A549 (cell line): ENCODE measurements around the gene DNAAF3. TPM values are rescaled to one million over a fixed set of nuclear protein-coding genes. Genes with fewer than 3 reads are reported as not detected.

Source experiments
- ATAC-seq, 2 experiments: fragments of 200-7000 bp in 1 of 2; fragments of >200 bp in 1 of 2; cut with Nextera tagmentation in 1 of 2; cut with Tn5 transposase in 1 of 2; 3 replicates each; pipeline versions ENCODE4 v1.8.0 to v1.9.1; 2018 to 2020; ENCODE audit warnings: mild to moderate bottlenecking in 1 of 2, moderate library complexity in 1 of 2
- CTCF ChIA-PET: fragments of 300-600 bp; sonication (Branson Sonifier 250); formaldehyde crosslinking; extraction: SDS; loops from one replicate; lab custom pipeline; 2021; ENCODE audit warnings: antibody characterized with exemption, inconsistent platforms; lab: Yijun Ruan, JAX
- POLR2A ChIA-PET: fragments of 350-600 bp; formaldehyde crosslinking; extraction: SDS; loops from one replicate; lab custom pipeline; 2021; ENCODE audit warnings: antibody characterized with exemption, inconsistent platforms; lab: Yijun Ruan, JAX
- DNase-seq, 2 experiments: peaks; one replicate each; pipeline versions ENCODE4 v3.0.0 to v3.0.0-alpha.2; 2011 to 2016; ENCODE audit warnings: low read depth in 1 of 2, low spot score in 1 of 2
- FAIRE-seq: peaks from 2 replicates; lab custom pipeline; 2011; peaks lifted over from hg19 to GRCh38; lab: Jason Lieb, UNC
- H3K27ac ChIP-seq, 2 experiments: fragments of >200 bp; sonication (Bioruptor Twin); formaldehyde crosslinking; 3 replicates each; pipeline ENCODE4 v1.5.1; 2016 to 2017
- H3K4me1 ChIP-seq: fragments of >200 bp; sonication (Bioruptor Twin); formaldehyde crosslinking; 3 replicates; pipeline ENCODE4 v1.6.1; 2016
- H3K4me2 ChIP-seq: fragments of >200 bp; sonication (Bioruptor Twin); formaldehyde crosslinking; 3 replicates; pipeline ENCODE4 v1.6.1; 2016
- H3K4me3 ChIP-seq: fragments of >200 bp; sonication (Bioruptor Twin); formaldehyde crosslinking; 3 replicates; pipeline ENCODE4 v1.5.1; 2016
- H3K9me3 ChIP-seq: fragments of >200 bp; sonication (Bioruptor Twin); formaldehyde crosslinking; 3 replicates; pipeline ENCODE4 v1.6.1; 2016
- BCL3 ChIP-seq: fragments of >200 bp; sonication (Bioruptor Twin); formaldehyde crosslinking; IDR thresholded peaks from 3 replicates; pipeline ENCODE4 v1.6.1; 2016
- CBX2 ChIP-seq: fragments of 200-600 bp; sonication (generic); IDR thresholded peaks from 2 replicates; pipeline ENCODE4 v1.6.1; 2016; ENCODE audit warnings: low read depth, mild to moderate bottlenecking, borderline replicate concordance
- CBX8 ChIP-seq: fragments of 200-600 bp; sonication (generic); IDR thresholded peaks from 2 replicates; pipeline ENCODE4 v1.6.1; 2016
- CEBPB ChIP-seq, 2 experiments: fragments of >200 bp in 1 of 2; sonication (Bioruptor Twin) in 1 of 2; formaldehyde crosslinking in 1 of 2; IDR thresholded peaks; 2 replicates each; pipeline ENCODE4 v1.6.1; 2012 to 2016
- CHD2 ChIP-seq: fragments of 150-350 bp; IDR thresholded peaks from 2 replicates; pipeline ENCODE4 v1.6.1; 2014; ENCODE audit warnings: low read length; ENCODE audit not compliant: partially characterized antibody
- CTCF ChIP-seq: fragments of >200 bp; sonication (Bioruptor Twin); formaldehyde crosslinking; IDR thresholded peaks from 3 replicates; pipeline ENCODE4 v1.5.1; 2016
- EP300 ChIP-seq, 2 experiments: fragments of >200 bp; sonication (Bioruptor Twin); formaldehyde crosslinking; IDR thresholded peaks; 2 replicates in 1 of 2; 3 replicates in 1 of 2; pipeline ENCODE4 v1.6.1; 2016 to 2017
- ESRRA ChIP-seq: fragments of 150-350 bp; IDR thresholded peaks from 2 replicates; pipeline ENCODE4 v1.6.1; 2014; ENCODE audit warnings: mild to moderate bottlenecking, low read length, borderline replicate concordance
- GATA3 ChIP-seq: IDR thresholded peaks from 2 replicates; pipeline ENCODE4 v1.6.1; 2012; ENCODE audit warnings: borderline replicate concordance
- HDAC2 ChIP-seq: fragments of 200-600 bp; sonication (generic); IDR thresholded peaks from 2 replicates; pipeline ENCODE4 v1.6.1; 2016
- JUNB ChIP-seq: fragments of >200 bp; sonication (Bioruptor Twin); formaldehyde crosslinking; IDR thresholded peaks from 2 replicates; pipeline ENCODE4 v1.6.1; 2016
- KDM1A ChIP-seq: fragments of 200-600 bp; sonication (generic); IDR thresholded peaks from 2 replicates; pipeline ENCODE4 v1.6.1; 2016; ENCODE audit warnings: low read depth, mild to moderate bottlenecking
- KDM5A ChIP-seq: fragments of 200-600 bp; sonication (generic); IDR thresholded peaks from 2 replicates; pipeline ENCODE4 v1.6.1; 2016; ENCODE audit warnings: antibody characterized with exemption, mild to moderate bottlenecking
- MAFK ChIP-seq: fragments of 450-650 bp; IDR thresholded peaks from 2 replicates; pipeline ENCODE4 v1.6.1; 2014; ENCODE audit not compliant: partially characterized antibody
- MAZ ChIP-seq: fragments of 150-350 bp; IDR thresholded peaks from 2 replicates; pipeline ENCODE4 v1.6.1; 2014; ENCODE audit warnings: antibody characterized with exemption, low read depth, low read length, borderline replicate concordance
- NFE2L2 ChIP-seq: fragments of 150-350 bp; conservative IDR thresholded peaks from 2 replicates; pipeline ENCODE4 v1.6.1; 2014; ENCODE audit warnings: low read length
- NR3C1 ChIP-seq: fragments of >200 bp; sonication (Bioruptor Twin); formaldehyde crosslinking; IDR thresholded peaks from 3 replicates; pipeline ENCODE4 v1.6.1; 2017
- PBX3 ChIP-seq: IDR thresholded peaks from 2 replicates; pipeline ENCODE4 v1.6.1; 2012
- PHF8 ChIP-seq: fragments of 200-600 bp; sonication (generic); IDR thresholded peaks from 2 replicates; pipeline ENCODE4 v1.6.1; 2016; ENCODE audit warnings: low read depth, mild to moderate bottlenecking, antibody characterized with exemption, moderate library complexity, borderline replicate concordance
- POLR2A ChIP-seq: IDR thresholded peaks from 2 replicates; pipeline ENCODE4 v1.6.1; 2012; ENCODE audit warnings: mild to moderate bottlenecking, low read length
- POLR2AphosphoS2 ChIP-seq: conservative IDR thresholded peaks from 2 replicates; pipeline ENCODE4 v1.6.1; 2012; ENCODE audit warnings: low read length, improper control_type of control experiment, inconsistent platforms
- RAD21 ChIP-seq, 2 experiments: fragments of >200 bp in 1 of 2; sonication (Bioruptor Twin) in 1 of 2; formaldehyde crosslinking in 1 of 2; IDR thresholded peaks in 1 of 2; conservative IDR thresholded peaks in 1 of 2; 2 replicates in 1 of 2; 3 replicates in 1 of 2; pipeline ENCODE4 v1.6.1; 2012 to 2018; ENCODE audit warnings: inconsistent platforms in 1 of 2
- RARB ChIP-seq: fragments of 250-450 bp; sonication (Bioruptor Pico); IDR thresholded peaks from 2 replicates; pipeline ENCODE4 v1.8.0; 2021; ENCODE audit warnings: mild to moderate bottlenecking, moderate library complexity
- SMC3 ChIP-seq: fragments of >200 bp; sonication (Bioruptor Twin); formaldehyde crosslinking; IDR thresholded peaks from 3 replicates; pipeline ENCODE4 v1.6.1; 2018; ENCODE audit warnings: inconsistent platforms
- TFCP2L1 ChIP-seq: fragments of 250-450 bp; sonication (Bioruptor Pico); IDR thresholded peaks from 2 replicates; pipeline ENCODE4 v1.5.0; 2021; ENCODE audit warnings: mild to moderate bottlenecking
- ZFP36 ChIP-seq: fragments of 450-650 bp; IDR thresholded peaks from 2 replicates; pipeline ENCODE4 v1.6.1; 2014; ENCODE audit warnings: borderline replicate concordance; ENCODE audit not compliant: partially characterized antibody
- WGBS: methylation state at CpG from one replicate; pipeline ENCODE4 v1.1.6; 2017; ENCODE audit errors: missing lambda C conversion rate; 5-methylcytosine and 5-hydroxymethylcytosine counted together
- polyA plus RNA-seq, 4 experiments: library from polyadenylated mRNA; depleted of rRNA in 3 of 4; stranded (reverse); fragments of >200 nt; fragmentation: RNase III in 1 of 4; extraction: RNeasy Plus Mini Kit Qiagen cat#74134 plus additional on column Dnase treatment in 1 of 4; gene quantifications; 2 replicates in 3 of 4; 3 replicates in 1 of 4; pipeline ENCODE4 v1.2.3, GENCODE V29; 2011 to 2017
- TF ChIP-seq, protein P1 (sequence below): IDR thresholded peaks from 2 replicates; pipeline ENCODE4 v1.6.1; 2012; ENCODE audit warnings: low read depth, borderline replicate concordance

The DNAAF3 gene
- polyA plus RNA-seq, 2 of the 4 experiments (the other 2 are of a cell fraction), result 4.0 to 5.3 TPM

DNA sequence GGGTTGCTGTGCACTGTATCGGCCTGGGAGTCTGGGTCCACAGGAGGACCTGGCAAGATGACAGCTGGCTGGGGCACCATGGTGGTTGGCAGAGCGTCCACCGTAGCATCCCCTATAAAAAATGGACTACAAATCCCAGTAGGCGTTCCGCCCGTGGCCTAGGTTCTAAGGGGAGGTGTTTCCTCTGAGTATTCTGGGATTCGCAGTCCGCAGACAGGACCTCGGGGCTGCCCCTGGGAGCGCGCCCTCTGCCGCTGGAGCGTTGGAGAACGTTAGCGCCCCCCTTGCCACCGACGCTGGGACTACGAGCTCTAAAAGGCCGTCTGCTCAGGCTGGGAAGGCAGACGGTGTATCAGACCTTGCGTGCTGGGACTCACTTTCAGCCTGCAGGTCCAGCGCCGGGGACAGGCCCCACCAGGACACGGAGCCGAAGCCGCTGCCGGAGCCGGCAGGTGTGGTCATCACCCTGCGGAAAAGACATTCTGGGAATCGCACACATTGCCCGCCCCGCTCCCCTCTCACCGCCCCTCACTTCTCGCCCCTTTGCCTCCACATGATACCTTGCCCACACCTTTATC, 372 bp downstream of the DNAAF3 start:
- FAIRE-seq, result peak; percentile 72
- TF ChIP-seq PBX3 (0 out of 2 replicates have a peak, but pooled peaks have one; percentile 42), PHF8 (0 out of 2 replicates have a peak, but pooled peaks have one; percentile 39), EP300 (IDR thresholded peaks at IDR 0.05) (no peak), CTCF (peak; percentile 97), SMC3 (peak; percentile 68), RAD21 (conservative IDR thresholded peaks at IDR 0.05 in 1 of 2, IDR thresholded peaks at IDR 0.05 in 1 of 2) (peak; percentile 34 to 45; a peak in 4 of 5 replicates), POLR2A (no peak)
- Histone ChIP-seq H3K9me3 (no peaks in the 10 kb centered on the region), H3K4me2 (peak overlapping the region; percentile 93), H3K27ac (peak overlapping the region; percentile 17 to 73; a peak in 3 of 6 replicates), H3K4me3 (peak overlapping the region; percentile 64), H3K4me1 (peaks cover 10% of the 10 kb centered on the region; the same call in 1 of the 3 replicates)
- peak; percentile 89 for ATAC-seq
- peak; percentile 93 to 95 for DNase-seq
- POLR2A ChIA-PET, result interaction anchor here (0.6 to 2.7 kb wide), 8 partner anchors 9 to 459 kb away, joined by 3 to 12 read pairs (median 4); partner anchors contain the start of genes ISOC2, PPP1R12C, UBE2S and ZNF784
- WGBS, result 2% methylated on average over 23 of the region's 34 CpGs
- CTCF ChIA-PET, result interaction anchor here (0.6 to 6.5 kb wide), 48 partner anchors 7 to 488 kb away, joined by 3 to 64 read pairs (median 5); partner anchors contain the start of genes PTPRH, SYT5, TMEM238 and TMEM86B

DNA sequence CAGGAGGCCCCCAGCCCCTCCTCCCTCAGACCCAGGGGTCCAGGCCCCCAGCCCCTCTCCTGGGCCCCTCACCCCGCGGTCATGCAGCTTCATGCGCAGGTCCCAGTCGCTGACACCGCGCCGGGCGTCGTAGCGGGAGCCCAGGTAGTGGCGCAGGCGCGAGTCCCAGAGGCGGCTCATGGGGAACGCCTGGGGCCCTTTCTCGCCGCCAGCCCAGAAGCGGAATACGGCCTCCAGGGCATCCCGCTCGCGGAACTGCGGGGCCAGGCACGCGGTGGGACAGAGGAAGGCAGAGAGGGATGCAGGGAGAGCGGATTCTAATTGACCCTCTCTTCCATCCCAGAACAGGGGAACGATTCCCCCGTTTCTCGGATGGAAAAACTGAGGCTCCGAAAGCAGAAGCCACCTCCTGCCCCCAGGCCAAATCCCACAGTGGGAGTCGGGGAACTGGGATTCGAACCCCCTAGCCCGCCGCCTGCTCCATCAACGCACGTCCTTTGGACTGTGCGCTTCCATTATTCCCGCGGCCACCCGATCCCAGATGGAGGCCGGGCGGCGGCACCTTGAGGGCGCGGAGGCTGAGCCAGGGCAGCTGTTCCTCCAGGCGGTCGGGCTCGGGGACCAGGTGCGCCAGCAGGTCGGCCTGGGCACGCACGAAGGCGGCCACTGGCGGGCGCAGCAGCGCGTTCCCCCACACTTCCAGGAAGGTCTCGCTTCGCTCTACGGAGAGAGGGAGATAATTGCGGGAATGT, 4.7 kb downstream of the DNAAF3 start:
- Histone ChIP-seq H3K9me3 (no peaks in the 10 kb centered on the region), H3K4me1 (peaks cover 27% of the 10 kb centered on the region), H3K4me3 (no peak overlapping the region), H3K27ac (no peak overlapping the region), H3K4me2 (no peak overlapping the region)
- no peak for TF ChIP-seq JUNB
- TF ChIP-seq PHF8, result no peak
- TF ChIP-seq POLR2AphosphoS2, result no peak
- DNase-seq (no peak), ATAC-seq (no peak), FAIRE-seq (no peak)
- ChIA-PET CTCF (interaction anchor here (1.0 to 4.5 kb wide), 11 partner anchors 14 to 442 kb away, joined by 3 to 123 read pairs (median 13); partner anchors contain the start of genes PPP6R1, SYT5 and TNNT1), POLR2A (interaction anchor here (1.5 kb wide), 1 partner anchor 15 kb away, joined by 7 read pairs; no protein-coding TSS in a partner anchor)
- WGBS, result 86% methylated on average over 61 of the region's 61 CpGs

- FAIRE-seq, result no peak
- CTCF ChIA-PET, result interaction anchor here (0.7 to 4.5 kb wide), 50 partner anchors 8 to 679 kb away, joined by 3 to 123 read pairs (median 6); partner anchors contain the start of genes DNAAF3, PPP1R12C, PPP6R1 and SYT5
- H3K4me2 ChIP-seq, result peak overlapping the region; percentile 40
- WGBS, result 77% methylated on average over 32 of the region's 32 CpGs
- no peaks in the 10 kb centered on the region for H3K9me3 ChIP-seq
- peak overlapping the region in 1 of 2 experiments; percentile 11; a peak in 1 of 6 replicates for H3K27ac ChIP-seq
- peaks cover 27% of the 10 kb centered on the region for H3K4me1 ChIP-seq
- 0 out of 3 replicates have a peak overlapping the region, but pooled peaks have one; percentile 10 for H3K4me3 ChIP-seq
- no peak for TF ChIP-seq BCL3
- TF ChIP-seq ESRRA, result no peak
- TF ChIP-seq RAD21 (conservative IDR thresholded peaks at IDR 0.05 in 1 of 2, IDR thresholded peaks at IDR 0.05 in 1 of 2), result no peak
- TF ChIP-seq GATA3, result no peak
- no peak for TF ChIP-seq HDAC2
- no peak for TF ChIP-seq NR3C1
- no peak for TF ChIP-seq ZFP36
- TF ChIP-seq CBX8, result no peak
- TF ChIP-seq MAZ, result no peak
- no peak for TF ChIP-seq CBX2
- no peak for TF ChIP-seq CEBPB (IDR thresholded peaks at IDR 0.05)
- no peak for TF ChIP-seq RARB (CRISPR knock-in tag)
- TF ChIP-seq KDM5A, result no peak
- no peak for TF ChIP-seq CHD2
- no peak for TF ChIP-seq NFE2L2
- TF ChIP-seq KDM1A, result no peak
- no peak for TF ChIP-seq TFCP2L1 (CRISPR knock-in tag)
- no peak for TF ChIP-seq JUNB
- TF ChIP-seq, protein P1, sequence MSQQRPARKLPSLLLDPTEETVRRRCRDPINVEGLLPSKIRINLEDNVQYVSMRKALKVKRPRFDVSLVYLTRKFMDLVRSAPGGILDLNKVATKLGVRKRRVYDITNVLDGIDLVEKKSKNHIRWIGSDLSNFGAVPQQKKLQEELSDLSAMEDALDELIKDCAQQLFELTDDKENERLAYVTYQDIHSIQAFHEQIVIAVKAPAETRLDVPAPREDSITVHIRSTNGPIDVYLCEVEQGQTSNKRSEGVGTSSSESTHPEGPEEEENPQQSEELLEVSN, result no peak
- no peak for TF ChIP-seq MAFK
- TF ChIP-seq, all 56 proteins: peak for 0
- POLR2A ChIA-PET, result interaction anchor here (0.6 to 1.5 kb wide), 7 partner anchors 13 to 247 kb away, joined by 3 to 7 read pairs (median 3); partner anchors contain the start of gene UBE2S
- ATAC-seq (no peak), DNase-seq (no peak)
Observed at GRCh38 chr19:55160986-55161365, 5.4 kb downstream of the DNAAF3 start.
